ENCODE measurements around the gene DGUOK.

DNA sequence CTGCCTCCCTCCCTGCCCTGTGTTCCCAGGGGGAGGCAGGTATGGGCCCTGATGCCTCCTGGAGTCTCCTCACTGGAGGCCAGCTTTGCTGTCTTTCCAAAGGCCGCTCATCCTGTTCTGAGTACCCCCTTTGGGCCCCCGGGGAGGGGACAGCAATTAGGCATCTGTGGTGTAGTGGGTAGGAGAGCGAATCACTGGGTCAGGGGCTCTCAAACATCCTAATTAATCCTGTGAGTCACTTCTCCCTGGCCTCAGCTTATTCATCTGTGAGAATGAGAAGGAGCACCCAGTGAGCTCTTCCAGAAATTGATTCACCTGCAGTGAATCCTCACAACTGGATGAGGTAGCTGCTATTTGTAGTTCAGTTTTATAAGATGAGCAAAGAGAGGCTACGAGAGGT lies 74.4 kb downstream of the DGUOK start:
- TF ChIP-seq, protein P1, sequence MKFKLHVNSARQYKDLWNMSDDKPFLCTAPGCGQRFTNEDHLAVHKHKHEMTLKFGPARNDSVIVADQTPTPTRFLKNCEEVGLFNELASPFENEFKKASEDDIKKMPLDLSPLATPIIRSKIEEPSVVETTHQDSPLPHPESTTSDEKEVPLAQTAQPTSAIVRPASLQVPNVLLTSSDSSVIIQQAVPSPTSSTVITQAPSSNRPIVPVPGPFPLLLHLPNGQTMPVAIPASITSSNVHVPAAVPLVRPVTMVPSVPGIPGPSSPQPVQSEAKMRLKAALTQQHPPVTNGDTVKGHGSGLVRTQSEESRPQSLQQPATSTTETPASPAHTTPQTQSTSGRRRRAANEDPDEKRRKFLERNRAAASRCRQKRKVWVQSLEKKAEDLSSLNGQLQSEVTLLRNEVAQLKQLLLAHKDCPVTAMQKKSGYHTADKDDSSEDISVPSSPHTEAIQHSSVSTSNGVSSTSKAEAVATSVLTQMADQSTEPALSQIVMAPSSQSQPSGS (IDR thresholded peaks at IDR 0.05; ENCODE audit: low read length) = no peak
- TF ChIP-seq, protein P2, sequence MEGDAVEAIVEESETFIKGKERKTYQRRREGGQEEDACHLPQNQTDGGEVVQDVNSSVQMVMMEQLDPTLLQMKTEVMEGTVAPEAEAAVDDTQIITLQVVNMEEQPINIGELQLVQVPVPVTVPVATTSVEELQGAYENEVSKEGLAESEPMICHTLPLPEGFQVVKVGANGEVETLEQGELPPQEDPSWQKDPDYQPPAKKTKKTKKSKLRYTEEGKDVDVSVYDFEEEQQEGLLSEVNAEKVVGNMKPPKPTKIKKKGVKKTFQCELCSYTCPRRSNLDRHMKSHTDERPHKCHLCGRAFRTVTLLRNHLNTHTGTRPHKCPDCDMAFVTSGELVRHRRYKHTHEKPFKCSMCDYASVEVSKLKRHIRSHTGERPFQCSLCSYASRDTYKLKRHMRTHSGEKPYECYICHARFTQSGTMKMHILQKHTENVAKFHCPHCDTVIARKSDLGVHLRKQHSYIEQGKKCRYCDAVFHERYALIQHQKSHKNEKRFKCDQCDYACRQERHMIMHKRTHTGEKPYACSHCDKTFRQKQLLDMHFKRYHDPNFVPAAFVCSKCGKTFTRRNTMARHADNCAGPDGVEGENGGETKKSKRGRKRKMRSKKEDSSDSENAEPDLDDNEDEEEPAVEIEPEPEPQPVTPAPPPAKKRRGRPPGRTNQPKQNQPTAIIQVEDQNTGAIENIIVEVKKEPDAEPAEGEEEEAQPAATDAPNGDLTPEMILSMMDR (IDR thresholded peaks at IDR 0.05 in 2 of 3, conservative IDR thresholded peaks at IDR 0.05 in 1 of 3; ENCODE audit: control insufficient read depth in 2 of 3, extremely low read depth in 1 of 3, insufficient read depth in 1 of 3, low read depth in 3 of 3, low read length in 3 of 3) = no peak
- TF ChIP-seq, protein P3, sequence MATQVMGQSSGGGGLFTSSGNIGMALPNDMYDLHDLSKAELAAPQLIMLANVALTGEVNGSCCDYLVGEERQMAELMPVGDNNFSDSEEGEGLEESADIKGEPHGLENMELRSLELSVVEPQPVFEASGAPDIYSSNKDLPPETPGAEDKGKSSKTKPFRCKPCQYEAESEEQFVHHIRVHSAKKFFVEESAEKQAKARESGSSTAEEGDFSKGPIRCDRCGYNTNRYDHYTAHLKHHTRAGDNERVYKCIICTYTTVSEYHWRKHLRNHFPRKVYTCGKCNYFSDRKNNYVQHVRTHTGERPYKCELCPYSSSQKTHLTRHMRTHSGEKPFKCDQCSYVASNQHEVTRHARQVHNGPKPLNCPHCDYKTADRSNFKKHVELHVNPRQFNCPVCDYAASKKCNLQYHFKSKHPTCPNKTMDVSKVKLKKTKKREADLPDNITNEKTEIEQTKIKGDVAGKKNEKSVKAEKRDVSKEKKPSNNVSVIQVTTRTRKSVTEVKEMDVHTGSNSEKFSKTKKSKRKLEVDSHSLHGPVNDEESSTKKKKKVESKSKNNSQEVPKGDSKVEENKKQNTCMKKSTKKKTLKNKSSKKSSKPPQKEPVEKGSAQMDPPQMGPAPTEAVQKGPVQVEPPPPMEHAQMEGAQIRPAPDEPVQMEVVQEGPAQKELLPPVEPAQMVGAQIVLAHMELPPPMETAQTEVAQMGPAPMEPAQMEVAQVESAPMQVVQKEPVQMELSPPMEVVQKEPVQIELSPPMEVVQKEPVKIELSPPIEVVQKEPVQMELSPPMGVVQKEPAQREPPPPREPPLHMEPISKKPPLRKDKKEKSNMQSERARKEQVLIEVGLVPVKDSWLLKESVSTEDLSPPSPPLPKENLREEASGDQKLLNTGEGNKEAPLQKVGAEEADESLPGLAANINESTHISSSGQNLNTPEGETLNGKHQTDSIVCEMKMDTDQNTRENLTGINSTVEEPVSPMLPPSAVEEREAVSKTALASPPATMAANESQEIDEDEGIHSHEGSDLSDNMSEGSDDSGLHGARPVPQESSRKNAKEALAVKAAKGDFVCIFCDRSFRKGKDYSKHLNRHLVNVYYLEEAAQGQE (IDR thresholded peaks at IDR 0.05; ENCODE audit: low read depth, low read length) = no peak
- TF ChIP-seq YY1 (IDR thresholded peaks at IDR 0.05; ENCODE audit: low read depth, low read length) = no peak
- no peak for TF ChIP-seq NBN (IDR thresholded peaks at IDR 0.05)
- TF ChIP-seq, protein P4, sequence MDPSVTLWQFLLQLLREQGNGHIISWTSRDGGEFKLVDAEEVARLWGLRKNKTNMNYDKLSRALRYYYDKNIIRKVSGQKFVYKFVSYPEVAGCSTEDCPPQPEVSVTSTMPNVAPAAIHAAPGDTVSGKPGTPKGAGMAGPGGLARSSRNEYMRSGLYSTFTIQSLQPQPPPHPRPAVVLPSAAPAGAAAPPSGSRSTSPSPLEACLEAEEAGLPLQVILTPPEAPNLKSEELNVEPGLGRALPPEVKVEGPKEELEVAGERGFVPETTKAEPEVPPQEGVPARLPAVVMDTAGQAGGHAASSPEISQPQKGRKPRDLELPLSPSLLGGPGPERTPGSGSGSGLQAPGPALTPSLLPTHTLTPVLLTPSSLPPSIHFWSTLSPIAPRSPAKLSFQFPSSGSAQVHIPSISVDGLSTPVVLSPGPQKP (IDR thresholded peaks at IDR 0.05; ENCODE audit: low read depth, low read length) = no peak
- TF ChIP-seq NFXL1 (IDR thresholded peaks at IDR 0.05; ENCODE audit: borderline replicate concordance) = no peak
- TF ChIP-seq HCFC1 (IDR thresholded peaks at IDR 0.05; ENCODE audit: low read length) = no peak
- TF ChIP-seq HDAC6 (IDR thresholded peaks at IDR 0.05; ENCODE audit: unreplicated experiment) = no peak

Data from GM12878 (cell line).